HG03095 (cell line): Measurements from ENCODE around the gene TGFBI.

Experiments
- ATAC-seq: cut with Tn5 transposase; IDR thresholded peaks from one replicate; pipeline ENCODE4 v1.9.1; 2021; ENCODE audit warnings: moderate library complexity; ENCODE audit not compliant: unreplicated experiment

Gene TGFBI

DNA sequence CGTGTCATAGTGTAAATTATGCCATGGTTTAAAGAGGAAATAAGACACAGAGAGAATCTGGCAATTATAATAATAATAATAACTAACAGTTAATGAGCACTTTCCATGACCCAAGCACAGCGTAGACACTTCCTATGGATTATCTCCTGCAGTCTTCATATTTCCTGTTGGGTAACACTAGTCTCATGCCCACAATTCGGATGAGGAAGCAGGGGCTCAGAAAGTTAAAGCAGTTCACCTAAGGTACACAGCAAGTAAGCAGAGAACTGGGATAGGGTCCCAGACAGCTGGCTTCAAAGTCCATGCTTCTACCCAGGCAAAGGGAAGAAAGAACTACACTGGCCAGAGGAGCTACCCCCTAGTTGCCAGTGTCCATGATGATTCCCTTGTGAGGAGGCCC, 27.9 kb upstream of the TGFBI start:
- no peak for ATAC-seq

DNA sequence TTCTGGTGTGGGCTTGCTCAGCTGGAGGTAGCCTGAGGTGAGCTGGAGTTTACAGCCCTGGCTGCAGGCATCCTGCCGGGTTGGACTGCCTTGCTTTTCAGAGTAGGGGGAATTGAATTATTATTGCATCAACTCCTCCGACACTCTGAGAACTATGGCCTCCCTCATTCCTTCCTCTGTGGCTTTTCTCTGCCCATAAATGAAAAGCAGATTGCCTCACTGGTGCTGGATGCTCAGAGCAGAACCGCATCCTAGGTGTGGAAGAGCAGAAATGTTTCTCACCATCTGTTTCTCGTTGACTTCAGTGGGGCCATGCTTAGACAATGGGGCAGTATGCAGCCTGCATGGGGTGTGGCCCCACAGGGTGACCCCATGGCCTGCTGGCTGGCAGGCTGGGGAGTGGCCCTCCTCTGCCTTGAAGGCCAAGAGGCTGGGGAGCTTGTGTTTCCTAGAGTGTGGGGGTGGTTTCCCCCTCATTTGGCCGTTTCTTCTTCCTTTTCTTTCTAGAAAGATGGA, 27.3 kb upstream of the TGFBI start:
- no peak for ATAC-seq

DNA sequence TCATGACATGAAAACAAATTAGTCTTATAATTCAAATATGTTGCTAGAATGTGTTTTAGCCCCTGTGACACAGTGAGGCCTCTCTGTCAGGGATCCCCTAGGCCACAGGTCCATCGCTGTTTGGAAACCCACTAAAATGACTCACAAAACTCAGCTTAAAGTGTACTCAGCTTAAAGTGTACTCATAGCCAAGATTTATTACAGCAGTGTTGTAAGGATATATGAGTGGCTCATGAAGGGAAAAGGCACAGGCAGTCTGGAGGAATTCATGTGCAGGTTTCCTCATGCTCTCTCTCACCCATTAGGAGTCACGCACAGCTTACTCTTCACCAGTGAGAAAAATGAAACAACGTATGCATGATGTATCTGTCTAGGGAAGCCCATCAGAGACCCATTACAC, 24.4 kb upstream of the TGFBI start:
- no peak for ATAC-seq

DNA sequence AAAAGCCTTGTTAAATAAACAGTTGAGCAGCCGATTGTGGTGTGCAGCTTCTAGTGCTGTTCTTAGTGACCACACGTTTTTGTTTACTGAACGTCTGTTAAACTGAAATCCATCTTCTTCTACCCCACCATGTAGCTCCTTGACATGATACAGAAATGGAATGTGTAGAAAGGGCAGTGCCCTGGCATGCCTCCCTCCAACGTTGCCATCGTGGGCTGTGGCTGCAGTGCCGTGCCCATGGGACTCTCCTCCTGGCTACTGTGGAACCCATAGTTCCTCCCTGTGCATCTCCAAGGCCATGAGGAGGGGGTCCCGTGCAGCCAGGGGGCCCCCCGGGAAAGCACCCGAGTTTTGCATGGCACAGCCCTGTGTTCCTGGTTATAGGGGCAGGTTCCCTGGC, 23.3 kb upstream of the TGFBI start:
- no peak for ATAC-seq

DNA sequence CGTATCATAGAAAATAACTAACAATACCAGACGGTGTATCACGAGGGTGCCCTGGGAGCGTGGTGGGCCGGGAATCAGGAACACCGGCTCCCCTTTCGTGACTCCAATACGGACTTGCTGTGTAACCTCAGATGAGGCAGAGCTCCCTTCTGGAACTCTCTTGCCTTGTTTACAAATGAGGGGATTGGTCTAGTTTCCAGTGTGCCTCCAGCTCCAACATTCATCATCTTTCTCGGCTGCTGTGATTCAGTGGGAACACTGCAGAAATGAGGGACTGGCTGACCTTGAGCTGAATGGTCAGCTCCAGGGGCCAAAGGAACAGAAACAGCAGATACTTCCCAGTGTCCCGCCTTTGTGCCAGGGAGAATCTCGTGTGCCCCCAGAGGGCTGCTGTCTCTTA, 22.6 kb upstream of the TGFBI start:
- ATAC-seq: no peak

DNA sequence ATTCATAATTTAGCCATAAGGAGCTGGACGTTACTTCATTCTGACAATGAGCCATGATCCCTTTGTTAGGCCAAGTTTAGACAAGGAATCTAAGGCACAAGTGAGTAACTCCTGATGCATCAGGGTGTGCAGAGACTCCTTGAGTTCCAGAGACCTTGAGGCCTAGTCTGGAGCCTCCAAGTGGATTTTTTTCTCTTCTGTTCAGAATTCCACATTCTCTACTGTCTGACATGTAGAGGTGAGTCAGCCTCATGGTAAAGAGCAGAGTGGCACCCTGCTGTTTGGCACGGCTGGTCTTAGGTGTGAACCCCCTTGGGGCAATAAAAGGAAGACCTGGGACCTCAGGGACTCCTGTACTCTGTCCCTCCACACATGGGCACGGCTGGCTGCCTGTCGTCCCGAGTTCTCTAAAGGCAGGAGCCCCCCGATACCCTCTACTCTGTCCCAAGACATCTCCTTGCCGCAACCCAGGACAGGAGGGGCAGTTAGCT, 22.0 kb upstream of the TGFBI start:
- no peak for ATAC-seq

DNA sequence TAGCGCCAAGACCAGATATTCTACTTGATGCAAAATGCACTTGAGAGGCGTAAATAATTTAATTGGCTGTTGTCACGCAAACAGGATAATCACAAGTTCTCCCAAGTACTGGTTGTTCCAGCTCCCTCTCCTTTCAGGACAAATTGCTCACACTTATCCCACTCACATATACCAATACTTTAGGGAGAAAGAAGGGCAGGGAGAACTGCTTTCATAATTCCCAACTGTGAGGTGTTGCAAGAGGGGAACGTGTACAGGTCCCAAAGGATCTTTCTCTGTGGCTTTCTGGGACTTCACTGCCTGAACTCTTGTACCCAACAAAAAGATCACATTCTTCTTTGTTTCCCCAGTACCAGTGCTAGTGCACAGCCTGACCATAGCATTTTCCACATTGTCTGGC, 21.5 kb upstream of the TGFBI start:
- ATAC-seq: no peak

DNA sequence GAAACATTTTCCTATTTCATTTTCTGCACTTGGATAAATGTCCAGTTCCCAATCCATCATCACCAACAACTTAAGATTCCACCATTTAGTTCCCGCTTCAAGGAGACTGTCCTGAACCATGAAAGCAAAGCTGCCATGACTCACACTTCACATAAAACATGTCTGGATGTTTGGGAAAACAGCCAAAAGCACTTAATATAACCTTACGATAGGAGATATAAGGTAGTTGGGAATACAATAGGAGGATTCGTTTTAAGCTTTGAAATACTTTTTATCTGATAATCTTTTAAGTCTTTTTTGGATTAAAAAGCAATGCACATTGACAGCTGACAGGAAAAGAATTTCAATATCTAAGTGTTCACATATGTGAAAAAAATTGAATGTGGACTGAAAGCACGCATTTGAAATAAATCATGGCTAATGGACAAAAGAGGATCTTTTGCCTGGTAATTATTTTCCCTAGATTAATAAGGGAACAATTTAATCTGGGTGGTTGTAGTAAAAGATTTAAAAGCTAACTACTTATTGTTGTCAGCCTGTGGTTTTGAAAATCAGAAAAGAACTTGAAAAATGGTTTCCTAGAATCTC, 17.3 kb upstream of the TGFBI start:
- no peak for ATAC-seq

DNA sequence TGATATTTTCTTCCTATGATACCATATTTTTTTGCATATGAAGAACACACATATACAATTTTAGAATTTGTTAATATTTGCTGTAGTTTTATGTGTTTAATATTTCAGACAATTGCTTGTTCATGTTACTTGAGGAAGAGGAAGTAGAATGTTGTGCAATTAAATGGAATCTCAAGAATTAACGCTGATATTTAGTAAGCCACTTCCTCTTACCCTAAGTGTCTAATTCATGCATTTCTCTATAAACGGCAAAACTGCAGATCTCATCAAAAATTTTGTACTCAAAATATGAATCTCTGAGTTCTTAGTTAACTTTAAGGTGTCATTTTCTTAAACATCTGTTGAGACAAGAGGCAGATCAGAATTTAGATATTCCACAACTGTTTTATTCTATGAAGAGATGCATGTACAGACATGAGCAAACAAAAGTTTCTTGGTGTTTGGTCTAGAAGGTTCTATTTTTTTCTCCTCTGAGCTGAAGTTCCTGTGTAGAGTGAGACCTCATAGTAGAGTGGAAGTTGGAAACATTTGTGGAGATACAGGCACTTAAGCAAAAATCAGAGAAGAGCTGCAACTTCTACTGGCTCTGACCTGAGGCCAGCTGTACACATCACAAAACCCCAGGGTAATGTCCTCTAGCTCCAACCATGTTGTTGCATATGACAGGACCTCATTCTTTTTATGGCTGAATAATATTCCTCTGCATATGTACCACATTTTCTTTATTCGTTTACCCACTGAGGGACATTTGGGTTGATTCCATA, 16.6 kb upstream of the TGFBI start:
- no peak for ATAC-seq

DNA sequence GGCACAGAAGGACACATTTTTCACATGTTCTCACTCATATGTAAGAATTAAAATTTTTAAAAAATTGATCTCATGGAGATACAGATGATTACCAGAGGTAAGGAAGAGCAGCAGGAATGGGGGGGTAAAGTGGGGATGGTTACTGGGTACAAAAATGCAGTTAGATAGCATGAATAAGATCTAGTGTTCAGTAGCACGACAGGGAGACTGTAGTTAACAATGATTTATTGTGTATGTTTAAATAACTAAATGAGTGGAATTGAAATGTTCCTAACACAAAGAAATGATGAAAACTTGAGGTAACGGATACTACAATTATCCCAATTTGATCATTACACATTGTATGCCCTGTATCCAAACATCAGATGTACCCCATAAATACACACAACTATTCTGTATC, 15.2 kb upstream of the TGFBI start:
- ATAC-seq: no peak

DNA sequence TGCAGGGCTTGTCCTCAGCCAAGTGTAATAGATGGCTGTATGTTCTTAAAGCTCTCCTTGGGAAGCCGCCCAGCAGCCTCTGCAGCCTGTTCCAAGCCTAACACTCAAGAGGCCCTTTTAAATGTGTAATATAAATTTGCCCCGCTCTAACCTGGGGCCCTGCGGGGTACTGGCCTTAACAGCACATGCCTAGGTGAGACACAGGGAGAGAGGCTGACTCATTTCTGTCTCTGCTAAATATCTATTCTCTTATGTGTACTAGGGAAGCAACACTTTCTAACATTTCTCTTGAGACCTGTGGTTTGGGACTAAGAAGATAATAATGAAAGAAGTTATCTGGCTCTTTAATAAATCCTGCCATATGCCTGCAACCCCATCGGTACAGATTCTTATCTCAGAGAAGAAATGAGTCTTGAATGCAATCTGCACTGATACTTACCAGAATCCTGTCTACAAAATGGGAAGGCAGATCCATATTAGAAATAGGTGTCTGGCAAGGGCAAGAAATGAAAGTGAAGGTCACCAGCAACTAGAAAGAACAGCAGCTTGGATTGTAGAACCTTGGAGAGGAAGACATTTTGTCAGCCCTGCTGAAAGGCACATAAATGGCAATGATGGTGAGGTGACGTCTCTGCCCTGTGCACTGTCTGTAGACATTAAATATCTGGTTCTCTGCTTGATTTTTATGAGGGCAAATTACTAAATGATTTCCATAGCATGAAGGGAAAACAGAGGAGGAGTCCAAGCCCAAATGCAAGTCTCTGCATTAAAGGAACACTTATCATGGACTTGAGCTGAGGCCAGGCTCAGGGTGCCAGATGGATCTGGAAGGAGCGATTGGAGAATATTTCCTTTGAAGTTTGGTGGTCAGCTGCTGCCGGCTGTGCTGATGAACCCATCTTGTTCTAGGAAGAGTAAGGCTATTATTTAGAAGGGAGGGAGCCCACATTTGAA, 14.5 kb upstream of the TGFBI start:
- ATAC-seq: peak; percentile 66

DNA sequence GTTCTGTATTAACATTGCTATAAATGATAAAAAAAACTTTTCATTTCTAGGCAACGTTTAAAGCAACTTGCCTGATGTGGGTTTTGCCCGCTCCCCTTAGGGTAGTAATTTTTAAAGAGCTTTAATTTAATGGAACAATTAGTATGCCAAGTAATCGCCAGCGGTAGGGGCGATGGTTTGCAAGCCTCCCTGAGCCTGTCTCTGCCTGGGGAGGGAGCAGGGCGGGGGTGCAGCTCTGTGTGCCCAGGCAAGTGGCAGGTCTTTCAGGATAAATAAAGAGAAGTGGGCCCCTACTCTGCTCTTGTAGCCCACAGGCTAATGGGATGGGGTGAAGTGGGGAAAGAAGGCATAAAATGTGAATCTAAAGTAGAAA, 13.8 kb upstream of the TGFBI start:
- ATAC-seq: no peak

DNA sequence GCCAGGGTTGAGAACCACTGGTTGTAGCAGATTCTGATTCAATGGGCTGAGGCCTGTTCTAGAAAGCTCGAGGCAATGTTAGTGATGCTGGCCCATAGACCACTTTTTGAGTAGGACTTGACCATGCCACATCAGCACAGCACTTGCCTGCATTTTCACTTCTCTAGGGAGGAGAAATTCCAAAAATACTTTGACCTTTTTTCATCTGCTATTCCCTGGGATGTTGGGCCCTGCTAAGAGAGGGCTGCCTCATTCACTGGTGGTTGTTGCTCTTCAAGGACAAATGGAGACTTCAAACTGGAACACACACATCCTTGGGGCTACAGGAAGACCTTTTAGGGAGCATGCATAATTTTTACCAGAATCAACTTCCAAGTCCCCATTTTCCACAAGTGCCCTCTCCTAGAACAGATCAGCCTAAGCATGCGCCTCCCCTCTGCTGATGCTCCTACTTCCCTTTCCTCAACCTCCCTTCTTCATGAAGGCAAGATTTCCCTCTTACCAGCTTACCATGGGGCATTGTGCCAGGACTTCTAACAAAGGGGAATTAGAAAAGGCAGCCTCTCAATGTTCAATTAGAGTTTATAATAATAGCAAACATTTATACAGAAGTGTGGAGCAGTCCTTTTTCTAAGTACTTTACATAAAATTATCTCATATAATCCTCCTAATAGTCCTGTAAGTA, 12.7 kb upstream of the TGFBI start:
- ATAC-seq: no peak

DNA sequence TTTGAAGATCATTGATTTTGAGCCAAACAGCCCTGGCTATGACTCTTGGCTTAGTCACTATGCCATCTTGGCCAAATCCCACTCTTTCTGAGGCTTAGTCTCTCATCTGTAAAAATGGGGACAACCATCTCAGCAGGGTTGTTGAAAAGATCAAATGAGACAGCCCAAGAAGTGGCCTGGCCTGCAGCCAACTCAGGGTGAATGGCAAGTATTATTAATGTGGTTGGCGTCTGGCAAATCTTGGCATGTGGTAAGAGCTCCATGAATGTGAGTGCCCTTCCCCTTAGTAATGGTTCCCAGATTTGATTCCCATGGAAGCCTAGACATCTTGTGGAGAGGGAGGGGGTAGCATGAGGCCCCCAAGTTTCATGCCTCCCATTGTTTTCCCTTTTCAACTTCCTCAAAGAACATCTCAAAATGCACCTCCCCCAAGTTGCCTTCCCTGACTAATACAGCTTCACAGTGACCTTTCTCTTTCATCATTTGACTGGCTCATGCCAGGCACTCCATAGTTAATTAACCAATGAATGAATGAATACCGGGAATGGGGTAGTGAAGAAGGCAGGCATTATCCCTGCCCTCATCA, 11.8 kb upstream of the TGFBI start:
- no peak for ATAC-seq

DNA sequence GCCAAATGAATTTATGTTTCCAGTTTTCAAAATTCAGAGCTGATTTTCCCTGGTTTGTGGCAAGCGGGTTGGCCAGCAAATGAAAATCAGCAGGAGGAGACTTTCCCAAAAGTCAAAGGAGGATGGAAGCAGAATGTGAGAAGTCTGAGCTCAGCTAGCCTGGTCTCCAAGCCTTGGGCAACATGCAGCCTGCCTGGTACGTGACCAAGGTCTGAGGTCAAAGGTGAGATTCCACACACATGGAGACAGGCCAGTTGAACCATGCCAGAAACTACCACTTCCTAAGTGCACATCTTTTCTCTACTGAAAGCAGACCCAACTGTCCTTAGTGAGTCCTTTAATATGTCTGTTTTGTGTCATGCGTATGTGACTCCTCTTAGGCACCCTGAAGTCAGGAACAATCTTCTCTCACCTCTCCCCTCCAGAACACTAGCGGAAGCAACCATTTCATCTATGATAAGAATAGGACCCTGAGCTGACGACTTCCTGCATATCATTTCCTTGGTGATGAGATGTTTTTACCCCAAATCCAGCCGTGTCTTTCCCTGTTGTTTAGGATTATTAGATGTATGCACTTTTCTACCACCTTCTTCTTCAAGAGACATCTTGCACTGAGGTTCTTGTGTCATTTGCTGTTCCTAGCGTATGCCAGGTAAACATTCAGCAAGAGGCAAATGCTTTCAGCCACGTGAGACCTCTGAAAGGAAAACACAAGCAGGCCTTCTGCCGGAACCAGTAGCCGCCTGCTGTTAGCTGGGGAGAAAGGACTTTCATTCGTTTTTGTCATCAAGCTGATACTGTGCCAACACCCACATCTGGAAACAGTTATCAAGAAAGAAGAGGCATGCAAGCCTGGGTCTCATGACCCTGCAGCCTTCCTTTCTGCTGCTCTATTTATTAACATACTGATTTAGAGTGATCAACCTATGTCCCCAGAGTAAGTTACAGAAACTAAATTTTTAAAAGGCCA, 9.7 kb upstream of the TGFBI start:
- no peak for ATAC-seq

DNA sequence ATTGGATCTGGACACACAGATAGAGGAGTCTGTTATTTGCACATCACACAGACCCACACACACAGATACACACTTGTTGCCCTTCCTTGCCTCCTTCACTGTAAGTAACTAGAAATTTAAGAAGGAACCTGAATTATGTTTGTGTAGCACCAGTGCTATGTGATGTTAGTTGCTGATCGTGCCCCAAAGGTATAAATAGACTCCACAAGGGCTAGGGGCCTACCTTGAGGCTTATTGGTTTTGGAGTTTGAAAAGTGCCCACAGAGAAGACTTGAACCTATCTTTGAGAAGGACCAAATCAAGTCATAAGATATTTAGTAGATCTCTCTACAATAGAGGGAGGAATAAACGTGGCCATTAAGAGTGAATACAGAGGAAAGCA, 8.8 kb upstream of the TGFBI start:
- no peak for ATAC-seq

DNA sequence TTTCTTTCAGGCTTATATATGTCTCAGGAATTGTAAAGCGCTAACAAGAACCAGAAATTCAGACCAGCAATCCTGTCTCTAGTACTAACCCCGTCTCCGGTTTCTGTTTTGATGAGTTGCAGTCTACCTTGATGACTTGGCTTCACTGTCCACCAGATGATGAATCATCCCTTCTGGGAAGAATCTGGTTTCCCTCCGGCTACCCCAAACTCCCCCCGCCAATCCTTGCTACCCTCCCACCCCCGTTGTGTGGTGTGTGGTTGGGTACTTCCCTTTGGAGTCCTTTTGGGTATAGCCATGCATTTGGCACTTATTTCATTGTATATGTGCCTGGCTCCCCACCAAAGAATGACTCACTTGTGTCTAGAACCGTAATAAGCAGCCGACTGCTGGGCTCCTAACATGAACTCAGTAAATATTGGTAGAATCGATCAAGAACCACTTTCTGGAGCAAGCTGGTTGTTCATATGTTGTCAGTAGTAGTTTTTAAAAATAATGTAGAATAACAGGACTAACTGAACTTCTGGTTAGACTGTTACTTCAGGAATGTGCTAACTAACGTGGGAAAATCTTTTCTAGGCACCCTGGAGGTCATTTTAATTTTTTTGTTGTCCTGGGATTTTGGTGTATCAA, 8.3 kb upstream of the TGFBI start:
- no peak for ATAC-seq

DNA sequence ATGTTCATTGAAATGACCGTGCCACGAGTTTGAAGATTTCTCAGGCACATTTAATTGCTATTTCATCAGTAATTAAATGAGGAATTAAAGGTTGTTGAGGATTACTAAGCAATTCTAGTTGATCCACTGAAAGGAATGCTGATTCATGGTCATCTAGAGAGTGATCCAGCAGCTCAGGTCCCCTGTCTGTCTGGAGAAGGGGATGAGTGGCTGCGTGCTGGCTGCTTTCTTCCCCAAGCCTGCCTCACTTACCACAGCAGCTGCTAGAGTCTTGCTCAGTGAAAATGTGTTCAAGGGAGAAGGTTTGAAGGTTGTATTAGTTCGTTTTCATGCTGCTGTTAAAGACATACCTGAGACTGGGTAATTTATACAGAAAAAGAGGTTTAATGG, 7.8 kb upstream of the TGFBI start:
- no peak for ATAC-seq

DNA sequence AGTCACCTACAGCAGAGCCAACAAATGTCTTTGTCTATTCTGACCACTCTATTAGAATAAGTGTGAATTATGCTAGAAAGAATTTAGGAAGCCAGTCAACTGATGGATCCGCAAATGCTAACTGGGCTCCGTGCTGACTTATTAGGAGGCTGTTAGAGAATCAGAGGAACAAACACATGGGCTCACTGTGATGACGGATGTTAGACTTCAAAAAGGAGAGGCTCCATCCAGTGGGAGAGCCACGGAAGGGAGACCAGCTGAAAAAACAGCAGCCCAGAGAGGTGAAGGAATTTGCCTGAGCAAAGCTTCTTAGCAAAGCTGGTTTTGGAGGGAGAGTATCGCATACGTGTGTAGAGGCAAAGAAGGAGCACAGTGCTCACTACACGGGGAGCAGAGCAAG, 5.8 kb upstream of the TGFBI start:
- no peak for ATAC-seq
